Motor neuron (in vitro differentiated cells): ENCODE data around the gene PLAAT4. TPM values are rescaled to one million over a fixed set of nuclear protein-coding genes. Genes with fewer than 3 reads are reported as not detected.
A peak's percentile ranks its signal among the peaks of the same experiment; 100 is the strongest.

Experiments
- ATAC-seq, 8 experiments: fragments of 200-7000 bp; cut with Tn5 transposase; replicated peaks in 6 of 8; 2 replicates each; pipeline ENCODE4 v1.8.0; 2021; ENCODE audit warnings: mild to moderate bottlenecking in 8 of 8, moderate library complexity in 8 of 8
- H3K27ac ChIP-seq, 2 donors: fragments of 250-450 bp; sonication (Bioruptor Pico); 2 replicates each; pipeline ENCODE4 v1.9.0; 2021; ENCODE audit warnings: antibody characterized with exemption in 2 of 2, mild to moderate bottlenecking in 2 of 2, moderate library complexity in 1 of 2
- H3K4me1 ChIP-seq, 2 donors: fragments of 250-450 bp; sonication (Bioruptor Pico); replicated peaks in 1 of 2; 2 replicates each; pipeline ENCODE4 v1.6.1; 2021; ENCODE audit warnings: antibody characterized with exemption in 2 of 2, mild to moderate bottlenecking in 2 of 2, moderate library complexity in 1 of 2
- H3K4me3 ChIP-seq, 5 donors: fragments of 250-450 bp; sonication (Bioruptor Pico); 2 replicates each; pipeline ENCODE4 v1.9.0; 2021; ENCODE audit warnings: antibody characterized with exemption in 5 of 5, mild to moderate bottlenecking in 5 of 5, moderate library complexity in 4 of 5
- WGBS, 10 experiments: fragments of 450-650 bp; shearing (Covaris generic); methylation state at CpG; one replicate each; pipeline ENCODE4 v1.0.0; 2022; 5-methylcytosine and 5-hydroxymethylcytosine counted together
- in situ Hi-C, 9 experiments: fragments of 400-800 bp; cut with MboI; loops; one replicate each; pipeline ENCODE4 v1.15.0; 2021; ENCODE audit warnings: low sequenced_read_pairs in 9 of 9, low pct_unique_long_range_greater_than_20kb in 2 of 9; ENCODE audit not compliant: unreplicated experiment in 9 of 9
- total RNA-seq, 8 experiments: library from RNA; unstranded; fragments of 300-600 nt; gene quantifications; 2 replicates each; pipeline versions ENCODE4 v1.2.3 to v1.2.4, GENCODE V29; 2022

Gene PLAAT4
- total RNA-seq, 8 experiments from 2014 or later = 0.58 to 655 (median 64.3) TPM; not detected in 2

GRCh38 chr11:63592975-63593395 is 56.4 kb downstream of the PLAAT4 start:
- no peak overlapping the region for H3K4me3 ChIP-seq
- ATAC-seq = peak in 4 of 8 experiments; percentile 26 to 68 (median 38)
- H3K27ac ChIP-seq = no peak overlapping the region
- in situ Hi-C loops = no loop called here
- 40 to 100% (median 80%) methylated on average over 1 to 3 of the region's 4 CpGs; no CpG with 5 or more reads in 5 of the 10 experiments for WGBS, 10 experiments
- no peaks in the 10 kb centered on the region for H3K4me1 ChIP-seq

GRCh38 chr11:63595296-63595695 is 58.7 kb downstream of the PLAAT4 start:
- Histone ChIP-seq H3K4me3 (no peak overlapping the region), H3K4me1 (no peaks in the 10 kb centered on the region), H3K27ac (no peak overlapping the region)
- ATAC-seq = peak; percentile 16 to 67 (median 39)
- in situ Hi-C loops = no loop called here
- WGBS, 10 experiments = 9 to 100% (median 94%) methylated on average over 2 to 4 of the region's 4 CpGs; no CpG with 5 or more reads in 1 of the 10 experiments

Other genes with a start within 250 kb of the PLAAT4 start
- gene SLC22A9, start 167.0 kb upstream of the PLAAT4 start, total RNA-seq = under 1 TPM in 2 of 8 experiments, not detected in 6; 0.14 to 0.25 TPM
- 10 to 100 TPM in 1 of 8 experiments, 1 to 10 TPM in 2, under 1 TPM in 3, not detected in 2; 0.31 to 11.0 (median 0.89) TPM for gene PLAAT5, start 45.6 kb upstream of the PLAAT4 start, total RNA-seq
- under 1 TPM in 2 of 8 experiments, not detected in 6; 0.13 to 0.36 TPM for gene LGALS12, start 30.7 kb upstream of the PLAAT4 start, total RNA-seq
- gene PLAAT2, start 26.6 kb downstream of the PLAAT4 start, total RNA-seq = 1 to 10 TPM in 1 of 8 experiments, under 1 TPM in 2, not detected in 5; 0.29 to 1.3 (median 0.50) TPM
- 10 to 100 TPM in 7 of 8 experiments, 1 to 10 TPM in 1; 4.4 to 69.5 (median 21.0) TPM for gene PLAAT3, start 77.6 kb downstream of the PLAAT4 start, total RNA-seq
- gene ATL3, start 134.6 kb downstream of the PLAAT4 start, total RNA-seq = 10 to 100 TPM in 4 of 8 experiments, 1 to 10 TPM in 4; 5.1 to 56.4 (median 11.6) TPM
- 100 to 1,000 TPM in 7 of 8 experiments, 10 to 100 TPM in 1; 71.9 to 296 (median 224) TPM for gene RTN3, start 144.7 kb downstream of the PLAAT4 start, total RNA-seq
- 10 to 100 TPM; 22.3 to 81.0 (median 35.1) TPM for gene ZFTA, start 232.0 kb downstream of the PLAAT4 start, total RNA-seq